ENCODE data around the gene ARMC5. TPM values are rescaled to one million over a fixed set of nuclear protein-coding genes. Genes with fewer than 3 reads are reported as not detected.

ARMC5 gene
- total RNA-seq, 1 experiment from 2014 or later = 8.8 TPM

DNA sequence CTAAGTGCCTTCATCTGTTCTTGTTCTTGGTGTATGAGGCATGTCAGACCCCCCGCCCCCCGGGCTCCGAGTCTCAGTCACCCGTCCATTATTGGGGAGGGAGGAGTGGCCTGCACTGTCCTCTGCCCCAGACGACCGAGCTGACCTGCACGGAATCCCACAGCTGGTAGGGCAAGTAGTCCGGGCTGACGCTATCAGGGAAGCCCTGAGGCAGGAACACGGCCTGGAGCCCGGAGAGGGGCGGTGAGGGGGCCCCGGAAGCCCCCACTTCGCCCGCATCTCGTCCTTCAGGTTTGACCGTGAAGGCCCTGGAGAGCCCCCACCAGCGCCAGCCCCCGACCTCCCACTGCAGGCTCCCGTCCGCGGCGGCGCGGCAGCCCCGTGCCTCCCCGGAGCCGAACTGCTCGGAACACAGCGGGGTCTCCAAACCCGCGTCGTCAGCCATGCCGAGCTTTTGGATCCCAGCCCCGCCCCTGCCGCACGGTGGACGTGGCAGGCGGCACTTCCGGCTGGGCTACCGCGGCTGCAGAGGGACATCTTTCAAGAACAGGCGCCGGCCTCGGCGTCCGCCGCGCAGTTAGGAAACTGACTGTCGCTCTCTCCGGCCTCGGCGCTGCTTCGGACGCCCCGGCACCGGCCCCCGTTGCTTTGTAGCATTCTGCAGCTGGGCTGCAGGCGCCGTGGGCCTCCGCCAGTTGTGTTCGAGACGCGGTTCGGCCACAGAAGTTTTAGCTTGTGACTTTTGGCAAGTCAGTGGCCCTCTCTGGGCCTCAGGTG is 48.8 kb downstream of the ARMC5 start, which contains the start of gene RUSF1:
TSS of gene RUSF1 (minus strand) at position 463 of the 777 bp plus-strand sequence. CDS start at position 445, 18 bp downstream.
- TF ChIP-seq, protein P1, sequence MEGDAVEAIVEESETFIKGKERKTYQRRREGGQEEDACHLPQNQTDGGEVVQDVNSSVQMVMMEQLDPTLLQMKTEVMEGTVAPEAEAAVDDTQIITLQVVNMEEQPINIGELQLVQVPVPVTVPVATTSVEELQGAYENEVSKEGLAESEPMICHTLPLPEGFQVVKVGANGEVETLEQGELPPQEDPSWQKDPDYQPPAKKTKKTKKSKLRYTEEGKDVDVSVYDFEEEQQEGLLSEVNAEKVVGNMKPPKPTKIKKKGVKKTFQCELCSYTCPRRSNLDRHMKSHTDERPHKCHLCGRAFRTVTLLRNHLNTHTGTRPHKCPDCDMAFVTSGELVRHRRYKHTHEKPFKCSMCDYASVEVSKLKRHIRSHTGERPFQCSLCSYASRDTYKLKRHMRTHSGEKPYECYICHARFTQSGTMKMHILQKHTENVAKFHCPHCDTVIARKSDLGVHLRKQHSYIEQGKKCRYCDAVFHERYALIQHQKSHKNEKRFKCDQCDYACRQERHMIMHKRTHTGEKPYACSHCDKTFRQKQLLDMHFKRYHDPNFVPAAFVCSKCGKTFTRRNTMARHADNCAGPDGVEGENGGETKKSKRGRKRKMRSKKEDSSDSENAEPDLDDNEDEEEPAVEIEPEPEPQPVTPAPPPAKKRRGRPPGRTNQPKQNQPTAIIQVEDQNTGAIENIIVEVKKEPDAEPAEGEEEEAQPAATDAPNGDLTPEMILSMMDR (conservative IDR thresholded peaks at IDR 0.05; ENCODE audit: low read depth, low read length) = no peak
- TF ChIP-seq EZH2 (IDR thresholded peaks at IDR 0.05; ENCODE audit: borderline replicate concordance, low read depth, low read length, poor library complexity, severe bottlenecking) = no peak
- Histone ChIP-seq H3K4me3 (ENCODE audit: low read depth, low read length, poor library complexity, severe bottlenecking) (peak within 1 kb of the TSS; percentile 95), H3K27me3 (replicated peaks; ENCODE audit: insufficient read depth, low read depth, low read length, poor library complexity) (no peaks in the 10 kb centered on the region), H3K27ac (ENCODE audit: low read depth, low read length, poor library complexity, severe bottlenecking) (peak within 1 kb of the TSS; percentile 97), H3K4me1 (ENCODE audit: insufficient read depth, low read length, poor library complexity, severe bottlenecking) (peaks cover 11% of the 10 kb centered on the region), H3K36me3 (ENCODE audit: insufficient read depth, low read length, poor library complexity, severe bottlenecking) (peaks cover 8% of the 10 kb centered on the region), H3K9me3 (ENCODE audit: low read depth, low read length, poor library complexity, severe bottlenecking) (no peaks in the 10 kb centered on the region)
- peak; percentile 95 for DNase-seq (ENCODE audit: low spot score)
- POLR2A ChIA-PET (ENCODE audit: low non-redundant PET) = no interaction called here
- intact Hi-C loops (cut with micrococcal nuclease; ENCODE audit: unreplicated experiment) = loop anchor here (5.0 kb wide), 1 partner anchor 194 kb away; no protein-coding TSS in a partner anchor
- BruUV-seq (replicated peaks) = TSS peak; percentile 55
- CTCF ChIA-PET = no interaction called here

GRCh38 chr16:31508706-31509195 is 49.5 kb downstream of the ARMC5 start:
- TSS peak; percentile 86 for BruUV-seq (replicated peaks)
- Histone ChIP-seq H3K27ac (ENCODE audit: low read depth, low read length, poor library complexity, severe bottlenecking) (peak overlapping the region; percentile 97), H3K4me3 (ENCODE audit: low read depth, low read length, poor library complexity, severe bottlenecking) (peak overlapping the region; percentile 95), H3K9me3 (ENCODE audit: low read depth, low read length, poor library complexity, severe bottlenecking) (no peaks in the 10 kb centered on the region), H3K27me3 (replicated peaks; ENCODE audit: insufficient read depth, low read depth, low read length, poor library complexity) (no peaks in the 10 kb centered on the region), H3K4me1 (ENCODE audit: insufficient read depth, low read length, poor library complexity, severe bottlenecking) (peaks cover 11% of the 10 kb centered on the region), H3K36me3 (ENCODE audit: insufficient read depth, low read length, poor library complexity, severe bottlenecking) (peaks cover 8% of the 10 kb centered on the region)
- ChIA-PET CTCF (no interaction called here), POLR2A (ENCODE audit: low non-redundant PET) (no interaction called here)
- TF ChIP-seq EZH2 (IDR thresholded peaks at IDR 0.05; ENCODE audit: borderline replicate concordance, low read depth, low read length, poor library complexity, severe bottlenecking) = no peak
- TF ChIP-seq, protein P1 (conservative IDR thresholded peaks at IDR 0.05; ENCODE audit: low read depth, low read length) = no peak
- intact Hi-C loops (cut with micrococcal nuclease; ENCODE audit: unreplicated experiment) = loop anchor here (5.0 kb wide), 1 partner anchor 194 kb away; no protein-coding TSS in a partner anchor
- DNase-seq (ENCODE audit: low spot score) = peak; percentile 27

DNA sequence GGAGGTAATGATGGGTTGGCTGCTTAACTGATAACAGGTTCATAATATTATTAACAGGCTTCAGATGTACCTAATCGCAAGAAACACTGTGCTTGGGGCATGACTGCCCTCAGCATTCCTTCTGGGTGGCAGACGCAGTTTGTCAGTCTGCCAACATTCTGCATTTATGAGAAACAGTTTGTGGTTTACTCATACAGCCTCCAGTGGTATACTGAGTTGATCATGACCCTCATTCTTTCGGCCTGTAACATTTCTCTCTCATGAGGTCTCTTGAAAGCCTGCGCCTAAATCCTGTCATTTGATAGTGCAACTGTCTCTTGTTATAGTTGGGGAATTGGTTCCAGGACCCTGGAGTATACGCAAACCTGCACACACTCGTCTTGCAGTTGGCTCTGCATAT is 53.8 kb downstream of the ARMC5 start:
- Histone ChIP-seq H3K4me3 (ENCODE audit: low read depth, low read length, poor library complexity, severe bottlenecking) (no peak overlapping the region), H3K27ac (ENCODE audit: low read depth, low read length, poor library complexity, severe bottlenecking) (no peak overlapping the region), H3K4me1 (ENCODE audit: insufficient read depth, low read length, poor library complexity, severe bottlenecking) (peaks cover 3% of the 10 kb centered on the region), H3K36me3 (ENCODE audit: insufficient read depth, low read length, poor library complexity, severe bottlenecking) (no peaks in the 10 kb centered on the region), H3K9me3 (ENCODE audit: low read depth, low read length, poor library complexity, severe bottlenecking) (no peaks in the 10 kb centered on the region), H3K27me3 (replicated peaks; ENCODE audit: insufficient read depth, low read depth, low read length, poor library complexity) (peaks cover 10% of the 10 kb centered on the region)
- no peak for TF ChIP-seq EZH2 (IDR thresholded peaks at IDR 0.05; ENCODE audit: borderline replicate concordance, low read depth, low read length, poor library complexity, severe bottlenecking)
- TF ChIP-seq, protein P1 (conservative IDR thresholded peaks at IDR 0.05; ENCODE audit: low read depth, low read length) = no peak
- POLR2A ChIA-PET (ENCODE audit: low non-redundant PET) = no interaction called here
- BruUV-seq (replicated peaks) = no TSS peak
- intact Hi-C loops (cut with micrococcal nuclease; ENCODE audit: unreplicated experiment) = loop anchor here (10.0 kb wide), 1 partner anchor 352 kb away; no protein-coding TSS in a partner anchor
- CTCF ChIA-PET = no interaction called here
- no peak for DNase-seq (ENCODE audit: low spot score)

All from A673 (cell line).